GM21786 (cell line): ENCODE measurements around the gene TRIM65.

Source experiments
- ATAC-seq: cut with Tn5 transposase; IDR thresholded peaks from one replicate; pipeline ENCODE4 v1.9.1; 2021; ENCODE audit not compliant: unreplicated experiment

TRIM65 gene

DNA sequence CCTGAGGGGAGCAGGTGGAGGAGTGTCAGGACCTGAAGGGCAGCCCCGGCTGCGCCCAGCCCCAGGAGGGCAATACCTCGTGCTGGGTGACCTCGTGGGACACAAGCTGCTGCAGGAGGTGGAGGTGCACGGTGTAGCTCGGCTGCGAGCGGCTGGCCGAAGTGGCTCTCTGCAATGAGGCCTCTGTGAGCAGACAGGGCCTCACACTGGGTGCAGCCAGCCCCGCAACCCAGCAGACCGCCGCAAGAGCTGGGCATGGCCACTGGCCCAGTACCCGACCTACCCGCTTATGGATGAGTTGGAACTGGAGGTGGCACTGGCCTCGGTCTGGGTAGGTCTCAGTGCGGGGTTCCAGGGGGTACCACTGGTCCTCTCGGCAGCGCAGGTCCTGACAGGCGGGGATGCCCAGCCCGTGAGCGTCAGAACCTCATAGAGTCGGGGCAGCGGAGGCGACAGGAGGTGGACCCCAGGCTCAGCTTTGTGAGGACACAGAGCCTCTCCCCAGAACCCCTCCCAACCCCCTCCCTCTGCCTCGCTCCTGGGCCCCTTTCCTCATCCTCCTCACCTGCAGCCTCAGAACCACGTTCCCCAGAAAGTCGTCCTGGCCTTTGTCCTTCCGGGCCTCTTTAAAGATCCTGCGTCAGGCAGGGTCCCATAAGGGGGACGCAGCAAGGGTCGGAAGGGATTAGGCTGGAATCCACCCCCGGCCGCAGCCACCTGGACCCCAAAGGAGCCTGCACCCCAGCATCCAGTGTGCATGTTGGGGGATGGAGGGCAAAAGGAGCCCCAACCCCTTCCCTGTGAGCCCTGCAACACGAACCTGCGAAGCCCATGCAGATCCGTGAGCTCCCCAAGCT is 56.6 kb downstream of the TRIM65 start:
- ATAC-seq: no peak
